ENCODE measurements around the gene KNOP1. TPM values are rescaled to one million over a fixed set of nuclear protein-coding genes. Genes with fewer than 3 reads are reported as not detected.

Gene KNOP1
- total RNA-seq, 1 experiment from 2014 or later, result 93.9 TPM

- no peak overlapping the region for H3K4me3 Mint-ChIP-seq
- Histone ChIP-seq H3K14ac (ENCODE audit: insufficient read depth, low read length) (no peak overlapping the region), H3K9me3 (ENCODE audit: control insufficient read depth, low read depth, low read length) (no peaks in the 10 kb centered on the region), H3K79me1 (ENCODE audit: insufficient read depth, low read depth, low read length, poor library complexity, severe bottlenecking) (no peaks in the 10 kb centered on the region), H4K5ac (ENCODE audit: insufficient read length, low read depth, low read length) (no peak overlapping the region), H3K23me2 (ENCODE audit: insufficient read length, low read depth, low read length, poor library complexity, severe bottlenecking) (peaks cover 7% of the 10 kb centered on the region), H4K91ac (ENCODE audit: insufficient read length, low read depth, low read length) (no peak overlapping the region), H3K23ac (ENCODE audit: insufficient read length, low read depth, low read length) (no peak overlapping the region), H2BK15ac (ENCODE audit: low read depth, low read length) (no peak overlapping the region), H3K79me2 (ENCODE audit: insufficient read depth, low read length) (peaks cover 1% of the 10 kb centered on the region; the same call in 1 of the 2 replicates), H3K4ac (ENCODE audit: low read depth, low read length) (no peak overlapping the region), H2BK12ac (ENCODE audit: insufficient read length, low read depth, low read length) (no peak overlapping the region), H3T11ph (ENCODE audit: low read length) (no peak overlapping the region), H2AK5ac (ENCODE audit: insufficient read length, low read length) (no peak overlapping the region), H3K18ac (ENCODE audit: insufficient read length, low read depth, low read length) (no peak overlapping the region), H2BK20ac (ENCODE audit: low read depth, low read length, poor library complexity, severe bottlenecking) (no peak overlapping the region), H2BK120ac (ENCODE audit: low read depth, low read length, poor library complexity, severe bottlenecking) (no peak overlapping the region), H3K9ac (ENCODE audit: extremely low read depth, insufficient read length, low read length) (no peak overlapping the region), H2BK5ac (ENCODE audit: insufficient read length, low read length) (no peak overlapping the region), H3K4me1 (ENCODE audit: insufficient read depth, low read length) (no peaks in the 10 kb centered on the region; the same call in 1 of the 2 replicates), H3K4me2 (ENCODE audit: insufficient read depth, insufficient read length, low read length) (no peak overlapping the region), H3K27me3 (ENCODE audit: insufficient read depth, low read length) (no peaks in the 10 kb centered on the region), H2AFZ (ENCODE audit: low read length) (no peak overlapping the region), H4K20me1 (ENCODE audit: control insufficient read depth, insufficient read depth, insufficient read length) (no peaks in the 10 kb centered on the region), H3K27ac (ENCODE audit: insufficient read length, low read depth, low read length) (no peak overlapping the region), H4K8ac (replicated peaks; ENCODE audit: insufficient read length, low read depth, low read length) (no peak overlapping the region), H3K56ac (ENCODE audit: insufficient read length, low read depth, low read length) (no peak overlapping the region)
- H3K4me1 Mint-ChIP-seq, result peaks cover 37 to 45% of the 10 kb centered on the region in 2 experiments
- H3K27ac Mint-ChIP-seq, result no peak overlapping the region; a peak in 1 of 7 replicates
- DNase-seq, result no peak
- no peaks in the 10 kb centered on the region for H3K27me3 Mint-ChIP-seq (ENCODE audit: low read depth)
- H3K36me3 Mint-ChIP-seq (ENCODE audit: insufficient read depth in 1 of 3, low read depth in 3 of 3), result peaks cover 0 to 3% (median under 1%) of the 10 kb centered on the region in 3 experiments; a peak in 3 of 7 replicates
- H3K9me3 Mint-ChIP-seq, result no peaks in the 10 kb centered on the region
- TF ChIP-seq CTCF (conservative IDR thresholded peaks at IDR 0.05), result no peak
- WGBS (ENCODE audit: extremely low coverage, insufficient read length, low lambda C conversion rate), result no CpG with 5 or more reads among the region's 11 CpGs
These were observed 4.4 kb upstream of the KNOP1 start for GRCh38 chr16:19722269-19722952.
